Measurements from ENCODE around the gene MAEA. TPM values are rescaled to one million over a fixed set of nuclear protein-coding genes. Genes with fewer than 3 reads are reported as not detected.
A peak's percentile ranks its signal among the peaks of the same experiment; 100 is the strongest.
"Not testable (repeated sequence)": the region's sequence is repeated elsewhere in the genome, so short reads cannot be mapped to it uniquely, and the experiment has no call there.

MAEA gene
- polyA plus RNA-seq, 1 donor from 2014 or later = 67.1 TPM

DNA sequence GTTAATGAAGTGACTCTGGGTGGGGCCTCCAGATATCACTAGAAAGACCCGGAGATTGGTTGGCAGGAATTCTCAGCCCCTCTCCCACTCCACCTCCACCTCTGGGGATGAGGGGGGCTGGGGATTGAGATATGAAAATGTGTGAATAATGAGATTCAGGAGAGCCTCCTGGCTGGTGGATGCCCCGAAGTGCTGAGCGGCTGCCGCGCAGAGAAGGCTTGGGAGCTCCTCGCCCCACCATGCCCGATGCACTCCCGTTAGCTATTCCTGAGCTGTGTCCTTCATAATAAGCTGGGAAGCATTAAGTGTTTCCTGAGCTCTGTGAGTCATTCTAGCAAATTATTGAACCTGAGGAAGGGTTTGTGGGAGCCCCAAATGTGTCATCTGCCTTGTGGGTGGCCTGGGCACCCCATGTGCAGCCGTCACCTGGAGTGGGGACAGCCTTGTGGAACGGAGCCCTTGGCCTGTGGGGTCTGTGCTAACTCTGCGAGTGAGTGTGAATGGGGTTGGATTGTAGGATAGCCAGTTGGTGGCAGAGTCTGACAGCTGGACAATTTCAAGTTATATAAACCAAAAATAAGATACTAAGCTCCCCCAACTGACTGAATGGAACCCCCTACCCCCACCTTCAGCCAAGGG lies 4.4 kb upstream of the MAEA start:
- H3K36me3 Mint-ChIP-seq = no peaks in the 10 kb centered on the region
- peak overlapping the region in 1 of 4 donors; percentile 43 for H3K4me3 Mint-ChIP-seq
- H3K27me3 Mint-ChIP-seq = no peaks in the 10 kb centered on the region
- H3K27ac Mint-ChIP-seq = peak overlapping the region in 2 of 3 donors; percentile 31 to 60
- peaks cover 0 to 4% (median 2%) of the 10 kb centered on the region in 3 donors for H3K4me1 Mint-ChIP-seq
- H3K9me3 Mint-ChIP-seq = peaks cover 3 to 4% (median 3%) of the 10 kb centered on the region in 3 donors

DNA sequence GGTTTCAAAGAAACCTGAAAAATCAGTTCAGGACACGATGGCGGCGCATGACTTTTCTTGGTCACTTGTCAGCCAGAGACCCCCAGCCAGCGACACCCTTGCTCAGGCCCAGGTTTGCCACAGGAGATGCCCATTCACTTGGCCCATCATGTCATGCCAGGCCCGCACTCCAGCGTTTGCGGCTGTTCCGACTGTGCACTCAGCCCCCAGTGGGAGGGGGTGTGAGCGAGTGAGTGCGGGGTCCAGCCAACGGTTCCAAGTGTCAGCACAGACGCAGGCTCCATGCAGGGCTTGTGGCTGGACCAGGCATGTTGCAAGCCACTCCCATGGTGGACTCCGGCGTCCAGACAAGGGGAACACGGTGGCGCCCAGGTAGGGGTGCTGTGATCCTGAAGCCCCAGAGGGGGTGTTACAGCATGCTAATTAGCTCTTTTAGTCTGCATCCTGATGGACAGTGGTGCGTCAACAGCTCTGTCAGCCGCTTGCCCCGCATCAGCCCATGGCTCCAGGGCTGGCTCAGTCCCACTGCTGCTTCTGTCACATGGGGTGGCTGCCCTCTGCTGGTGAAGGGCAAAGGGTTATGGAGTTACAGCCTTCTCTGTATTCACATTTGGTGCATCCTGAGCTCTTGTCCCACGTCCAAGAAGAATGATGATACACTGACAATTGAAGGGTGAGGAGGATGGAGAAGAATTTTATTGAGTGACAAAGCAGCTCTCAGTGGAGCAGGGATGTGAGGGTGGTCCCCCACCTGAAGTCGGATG lies 3.7 kb upstream of the MAEA start:
- Mint-ChIP-seq H3K4me3 (peak overlapping the region in 1 of 4 donors; percentile 30), H3K4me1 (peaks cover 6 to 11% (median 9%) of the 10 kb centered on the region in 3 donors), H3K27me3 (no peaks in the 10 kb centered on the region), H3K36me3 (no peaks in the 10 kb centered on the region), H3K27ac (peak overlapping the region in 1 of 3 donors; percentile 46), H3K9me3 (peaks cover 3 to 4% (median 3%) of the 10 kb centered on the region in 3 donors)

DNA sequence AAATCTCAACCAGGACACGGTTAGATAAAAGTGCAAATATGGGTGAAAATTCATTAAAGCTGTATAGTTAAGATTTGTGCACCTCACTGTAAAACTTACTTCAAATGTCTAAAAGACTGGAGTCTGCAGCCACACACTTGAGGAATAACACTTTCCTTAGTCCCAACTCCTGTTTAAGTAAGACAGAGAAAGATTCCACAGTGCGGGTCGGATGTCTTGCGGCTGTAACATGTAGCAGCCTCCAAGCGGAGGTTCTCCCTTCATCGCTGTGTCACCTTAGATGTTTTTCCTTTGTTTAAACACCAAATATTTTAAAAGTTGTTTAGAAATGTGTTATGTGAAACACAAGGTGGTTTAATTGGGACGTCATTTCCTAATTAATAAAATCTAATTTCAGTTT lies 905 bp upstream of the MAEA start:
- peaks cover 3 to 4% (median 3%) of the 10 kb centered on the region in 3 donors for H3K9me3 Mint-ChIP-seq
- peak overlapping the region; percentile 83 to 96 (median 88) for H3K4me3 Mint-ChIP-seq
- H3K27ac Mint-ChIP-seq = peak overlapping the region; percentile 25 to 91 (median 78)
- peaks cover 26 to 28% (median 28%) of the 10 kb centered on the region in 3 donors for H3K4me1 Mint-ChIP-seq
- H3K36me3 Mint-ChIP-seq = no peaks in the 10 kb centered on the region
- H3K27me3 Mint-ChIP-seq = no peaks in the 10 kb centered on the region

DNA sequence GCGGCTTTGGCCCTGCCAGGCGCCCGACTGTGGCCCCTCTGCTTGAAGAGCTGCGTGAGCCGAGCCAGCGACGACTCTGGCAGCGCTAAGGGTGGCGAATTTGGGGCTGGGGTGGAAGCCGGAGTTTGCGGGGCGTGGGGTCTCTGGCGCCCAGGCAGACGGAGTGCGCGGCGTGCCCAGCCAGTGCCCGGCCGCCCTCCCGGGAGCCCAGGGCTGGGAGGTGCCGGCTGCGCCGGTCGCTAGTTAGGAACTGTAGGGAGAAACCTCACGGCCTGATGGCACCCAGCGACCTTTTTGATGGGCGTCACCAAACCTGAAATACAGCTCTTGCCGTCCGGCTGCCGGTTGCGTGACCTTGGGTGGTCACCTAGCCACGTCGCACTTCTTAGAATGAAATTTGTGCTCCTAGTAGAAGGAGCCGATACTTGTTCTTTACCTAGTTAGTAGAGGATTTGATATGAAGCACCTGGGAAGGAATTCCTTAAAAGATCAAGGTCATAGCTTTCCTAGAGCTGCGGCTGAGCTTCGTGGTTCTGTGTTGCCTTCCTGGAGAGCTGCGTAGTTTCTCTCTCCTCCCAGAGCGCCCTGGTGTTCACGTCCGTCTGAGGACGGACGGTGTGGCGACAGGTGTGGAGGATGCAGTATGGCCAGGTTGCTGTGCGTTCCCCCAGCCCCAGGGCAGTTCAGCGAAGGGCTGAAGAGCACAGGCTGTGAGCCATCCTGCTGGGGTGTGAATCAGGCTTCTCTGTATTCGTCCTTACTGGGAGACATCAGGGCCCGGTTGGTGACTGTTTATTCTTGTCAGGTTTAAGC lies 680 bp downstream of the MAEA start:
- peaks cover 28 to 33% (median 29%) of the 10 kb centered on the region in 3 donors for H3K4me1 Mint-ChIP-seq
- no peaks in the 10 kb centered on the region for H3K27me3 Mint-ChIP-seq
- no peaks in the 10 kb centered on the region for H3K36me3 Mint-ChIP-seq
- H3K4me3 Mint-ChIP-seq = peak overlapping the region; percentile 83 to 96 (median 94)
- peaks cover 3 to 4% (median 3%) of the 10 kb centered on the region in 3 donors for H3K9me3 Mint-ChIP-seq
- H3K27ac Mint-ChIP-seq = peak overlapping the region; percentile 91 to 95 (median 94)

DNA sequence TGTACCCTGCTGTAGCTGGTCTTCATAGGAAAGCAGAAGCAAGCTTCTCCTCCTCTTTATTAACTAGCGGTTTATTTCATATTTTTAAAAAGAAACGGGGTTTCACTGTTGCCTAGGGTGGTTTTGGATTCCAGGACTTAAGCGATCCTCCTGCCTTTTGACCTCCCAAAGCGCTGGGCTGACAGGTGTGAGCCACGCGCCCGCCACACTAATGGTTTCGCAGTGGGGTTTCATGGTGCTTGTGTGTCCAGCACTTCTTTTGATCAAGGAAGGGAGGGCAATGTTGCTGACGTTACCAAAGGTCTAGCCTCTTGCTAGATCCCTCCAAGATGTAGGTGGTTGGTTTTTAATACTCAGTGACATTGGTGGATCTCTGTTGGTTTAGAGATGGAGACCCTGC lies 1.4 kb downstream of the MAEA start:
- Mint-ChIP-seq H3K27ac (peak overlapping the region; percentile 63 to 95 (median 91)), H3K9me3 (peaks cover 2 to 4% (median 3%) of the 10 kb centered on the region in 3 donors), H3K36me3 (no peaks in the 10 kb centered on the region), H3K27me3 (no peaks in the 10 kb centered on the region), H3K4me3 (peak overlapping the region; percentile 83 to 96 (median 94)), H3K4me1 (peaks cover 28 to 33% (median 28%) of the 10 kb centered on the region in 3 donors)

DNA sequence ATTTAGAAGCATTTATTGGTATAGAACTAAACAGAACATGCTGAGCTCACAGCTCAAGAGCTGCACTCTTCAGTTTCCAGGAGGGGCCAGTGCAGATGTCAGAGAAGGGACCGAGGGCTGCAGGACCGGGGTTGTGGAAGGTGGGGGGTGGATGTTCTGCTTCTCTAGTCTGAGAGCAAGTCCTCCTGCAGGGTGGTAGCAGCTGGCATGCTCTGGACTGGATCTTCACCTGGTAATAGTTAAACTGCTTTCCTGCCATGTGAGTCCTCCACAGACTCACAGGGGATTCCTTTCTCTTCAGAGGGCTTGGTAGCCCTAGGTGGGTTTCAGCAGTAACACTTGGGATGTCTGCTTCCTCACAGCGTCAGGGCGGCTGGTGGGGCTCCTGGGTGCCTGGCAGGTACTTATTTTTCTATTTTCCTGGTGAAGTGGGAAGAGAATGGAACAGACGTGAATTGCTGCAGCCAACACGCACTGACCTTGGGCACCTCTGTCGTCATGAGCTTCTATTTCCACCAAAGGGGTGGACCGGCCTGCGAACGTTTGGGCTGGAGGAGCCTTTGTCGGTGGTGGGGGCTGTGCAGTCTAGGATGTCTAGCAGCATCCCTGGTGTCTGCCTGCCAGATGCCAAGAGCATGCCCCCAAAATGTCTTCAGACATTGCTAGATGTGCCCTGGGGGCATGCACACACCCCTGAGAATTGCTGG lies 2.5 kb downstream of the MAEA start:
- no peaks in the 10 kb centered on the region for H3K9me3 Mint-ChIP-seq
- no peaks in the 10 kb centered on the region for H3K36me3 Mint-ChIP-seq
- peak overlapping the region in 2 of 3 donors; percentile 91 to 95 for H3K27ac Mint-ChIP-seq
- peak overlapping the region in 3 of 4 donors; percentile 75 to 96 (median 76) for H3K4me3 Mint-ChIP-seq
- H3K4me1 Mint-ChIP-seq = peaks cover 27 to 36% (median 28%) of the 10 kb centered on the region in 3 donors
- H3K27me3 Mint-ChIP-seq = no peaks in the 10 kb centered on the region

DNA sequence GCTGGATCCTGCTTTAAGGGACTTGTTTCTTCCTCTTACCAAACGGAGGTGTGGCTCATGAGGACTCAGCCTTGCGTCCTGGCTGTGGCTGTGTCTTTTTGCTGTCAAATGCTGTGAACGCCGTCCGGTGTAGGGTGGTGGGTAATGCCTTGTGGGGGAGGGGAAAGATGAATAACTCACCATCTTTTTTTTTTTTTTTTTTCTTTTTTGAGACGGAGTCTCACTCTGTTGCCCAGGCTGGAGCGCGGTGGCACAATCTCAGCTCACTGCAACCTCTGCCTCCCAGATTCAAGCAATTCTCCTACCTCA lies 3.0 kb downstream of the MAEA start:
- Mint-ChIP-seq H3K4me1 (peaks cover 27 to 36% (median 28%) of the 10 kb centered on the region in 3 donors), H3K4me3 (peak overlapping the region in 3 of 4 donors; percentile 21 to 96 (median 76))
- not testable (repeated sequence) for H3K27ac Mint-ChIP-seq

DNA sequence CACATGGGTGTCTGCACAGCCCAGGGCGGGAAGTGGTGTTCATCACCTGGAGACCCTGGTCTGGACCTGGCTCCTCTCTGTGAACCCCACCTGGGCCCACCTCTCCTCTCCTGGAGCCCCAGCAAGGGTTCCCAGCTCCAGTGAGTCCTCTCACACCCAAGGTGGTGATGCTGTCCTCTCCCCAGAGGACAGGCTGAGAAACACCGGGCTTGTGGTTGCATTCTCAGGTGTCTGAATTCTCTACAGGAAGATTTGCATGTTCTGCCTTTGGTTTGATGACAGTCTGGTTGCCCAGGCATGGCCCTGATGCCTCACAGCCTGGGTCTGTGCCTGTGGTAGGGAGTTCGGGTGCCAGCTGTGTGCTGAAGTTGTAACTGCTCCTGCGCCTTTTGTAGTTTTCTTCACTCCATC lies 3.8 kb downstream of the MAEA start:
- peaks cover 27 to 34% (median 28%) of the 10 kb centered on the region in 3 donors for H3K4me1 Mint-ChIP-seq
- H3K27ac Mint-ChIP-seq = peak overlapping the region; percentile 73 to 95 (median 92)
- H3K27me3 Mint-ChIP-seq = no peaks in the 10 kb centered on the region
- no peaks in the 10 kb centered on the region for H3K9me3 Mint-ChIP-seq
- peak overlapping the region in 3 of 4 donors; percentile 61 to 78 (median 67) for H3K4me3 Mint-ChIP-seq
- H3K36me3 Mint-ChIP-seq = no peaks in the 10 kb centered on the region

More for the DNA sequence above, 3.0 kb downstream of the MAEA start:
- H3K36me3 Mint-ChIP-seq, H3K9me3 Mint-ChIP-seq, H3K27me3 Mint-ChIP-seq: not testable (repeated sequence)

DNA sequence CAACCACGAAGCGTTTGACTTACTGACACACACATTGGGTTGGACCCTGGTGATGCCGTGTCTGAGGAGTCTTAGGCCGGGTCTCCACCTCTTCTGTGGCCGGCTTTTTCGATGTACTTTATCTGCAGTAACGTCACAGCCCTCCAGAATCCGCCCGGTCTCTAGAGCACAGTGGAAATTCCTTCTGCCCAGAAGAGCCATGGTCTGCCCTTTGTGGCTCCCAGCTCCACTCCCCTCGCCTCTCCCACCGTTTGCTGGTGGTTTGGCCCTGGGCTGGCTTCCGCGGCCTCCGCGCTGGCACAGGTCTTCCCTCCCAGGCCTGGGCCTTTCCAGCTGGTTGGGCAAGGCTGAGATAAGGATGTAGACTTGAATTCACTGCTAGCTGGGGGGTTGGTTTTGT lies 4.3 kb downstream of the MAEA start:
- Mint-ChIP-seq H3K4me1 (peaks cover 27 to 34% (median 28%) of the 10 kb centered on the region in 3 donors), H3K4me3 (peak overlapping the region in 2 of 4 donors; percentile 61 to 67), H3K27ac (peak overlapping the region; percentile 73 to 95 (median 92)), H3K36me3 (no peaks in the 10 kb centered on the region), H3K27me3 (no peaks in the 10 kb centered on the region), H3K9me3 (no peaks in the 10 kb centered on the region)

DNA sequence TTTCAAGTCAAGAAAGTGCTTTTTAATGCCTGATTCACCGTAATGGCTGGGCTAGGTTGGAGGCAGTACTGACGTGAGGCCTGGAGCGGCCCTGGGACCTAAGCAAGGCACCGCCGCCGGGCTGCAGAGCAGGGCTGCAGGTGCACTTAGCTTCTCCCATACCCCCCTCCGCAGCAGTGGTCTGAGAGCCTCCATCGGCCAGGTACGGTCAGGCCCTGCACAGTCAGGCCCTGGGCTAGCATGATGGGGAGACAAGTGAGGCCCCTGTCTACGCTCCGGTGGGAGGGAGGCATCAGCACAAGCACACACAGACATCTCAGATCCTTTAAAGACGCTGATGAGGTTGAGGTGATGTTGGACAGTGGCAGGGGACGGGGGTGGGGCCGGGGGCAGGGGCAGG lies 4.7 kb downstream of the MAEA start:
- Mint-ChIP-seq H3K36me3 (no peaks in the 10 kb centered on the region), H3K27me3 (no peaks in the 10 kb centered on the region), H3K27ac (no peak overlapping the region), H3K4me3 (peak overlapping the region in 2 of 4 donors; percentile 41 to 47), H3K9me3 (no peaks in the 10 kb centered on the region), H3K4me1 (peaks cover 27 to 37% (median 28%) of the 10 kb centered on the region in 3 donors)

DNA sequence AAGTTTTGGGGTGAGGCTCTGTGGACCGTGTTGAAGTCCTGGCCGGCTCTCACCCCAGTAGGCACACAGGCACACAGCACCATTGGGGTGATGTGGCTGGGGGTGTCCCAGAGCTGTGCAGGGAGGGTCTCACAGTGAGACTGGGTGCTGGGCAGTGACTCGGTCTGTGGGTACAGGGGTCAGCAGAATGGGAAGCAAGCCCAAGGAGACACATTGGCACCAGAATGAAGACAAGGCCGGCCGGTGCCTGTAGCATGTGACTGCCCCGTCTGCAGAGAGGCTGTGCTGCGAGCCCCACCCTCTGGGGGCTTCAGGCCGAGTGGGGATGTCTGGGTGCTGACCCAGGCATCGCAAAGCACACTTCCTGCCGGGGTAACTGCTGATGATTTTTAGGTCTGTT lies 5.2 kb downstream of the MAEA start:
- no peaks in the 10 kb centered on the region for H3K36me3 Mint-ChIP-seq
- no peaks in the 10 kb centered on the region for H3K9me3 Mint-ChIP-seq
- H3K27me3 Mint-ChIP-seq = no peaks in the 10 kb centered on the region
- H3K4me3 Mint-ChIP-seq = peak overlapping the region in 3 of 4 donors; percentile 38 to 49 (median 47)
- peaks cover 27 to 39% (median 28%) of the 10 kb centered on the region in 3 donors for H3K4me1 Mint-ChIP-seq
- peak overlapping the region in 1 of 3 donors; percentile 18 for H3K27ac Mint-ChIP-seq

DNA sequence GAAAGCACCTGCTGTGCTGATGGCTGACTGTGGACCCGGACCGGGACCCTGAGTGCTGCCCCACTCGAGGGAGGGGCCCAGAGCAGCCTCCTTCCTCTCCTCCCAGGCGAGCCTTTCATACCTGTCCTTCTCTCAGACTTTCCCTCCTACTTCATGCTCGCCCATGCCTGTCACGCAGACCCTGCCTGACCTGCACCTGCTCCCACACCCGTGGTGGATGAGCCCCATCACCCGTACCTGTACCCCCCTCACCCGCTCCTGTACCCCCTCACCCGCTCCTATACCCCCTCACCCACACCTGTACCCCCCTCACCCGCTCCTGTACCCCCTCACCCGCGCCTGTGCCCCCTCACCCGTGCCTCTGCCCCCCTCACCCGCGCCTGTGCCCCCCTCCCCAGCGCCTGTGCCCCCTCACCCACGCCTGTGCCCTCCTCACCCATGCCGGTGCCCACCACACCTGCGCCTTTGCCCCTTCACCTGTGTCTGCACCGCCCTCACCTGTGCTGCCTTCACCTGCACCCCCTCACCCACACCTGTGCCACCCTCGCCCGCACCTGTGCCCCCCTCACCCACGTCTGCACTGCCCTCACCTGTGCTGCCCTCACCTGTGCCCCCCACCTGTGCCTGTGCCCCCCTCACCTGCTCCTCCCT lies 5.8 kb downstream of the MAEA start:
- H3K27ac Mint-ChIP-seq = no peak overlapping the region
- H3K36me3 Mint-ChIP-seq = no peaks in the 10 kb centered on the region
- H3K9me3 Mint-ChIP-seq = no peaks in the 10 kb centered on the region
- peaks cover 24 to 36% (median 26%) of the 10 kb centered on the region in 3 donors for H3K4me1 Mint-ChIP-seq
- no peaks in the 10 kb centered on the region for H3K27me3 Mint-ChIP-seq
- H3K4me3 Mint-ChIP-seq = peak overlapping the region in 2 of 4 donors; percentile 38 to 49

DNA sequence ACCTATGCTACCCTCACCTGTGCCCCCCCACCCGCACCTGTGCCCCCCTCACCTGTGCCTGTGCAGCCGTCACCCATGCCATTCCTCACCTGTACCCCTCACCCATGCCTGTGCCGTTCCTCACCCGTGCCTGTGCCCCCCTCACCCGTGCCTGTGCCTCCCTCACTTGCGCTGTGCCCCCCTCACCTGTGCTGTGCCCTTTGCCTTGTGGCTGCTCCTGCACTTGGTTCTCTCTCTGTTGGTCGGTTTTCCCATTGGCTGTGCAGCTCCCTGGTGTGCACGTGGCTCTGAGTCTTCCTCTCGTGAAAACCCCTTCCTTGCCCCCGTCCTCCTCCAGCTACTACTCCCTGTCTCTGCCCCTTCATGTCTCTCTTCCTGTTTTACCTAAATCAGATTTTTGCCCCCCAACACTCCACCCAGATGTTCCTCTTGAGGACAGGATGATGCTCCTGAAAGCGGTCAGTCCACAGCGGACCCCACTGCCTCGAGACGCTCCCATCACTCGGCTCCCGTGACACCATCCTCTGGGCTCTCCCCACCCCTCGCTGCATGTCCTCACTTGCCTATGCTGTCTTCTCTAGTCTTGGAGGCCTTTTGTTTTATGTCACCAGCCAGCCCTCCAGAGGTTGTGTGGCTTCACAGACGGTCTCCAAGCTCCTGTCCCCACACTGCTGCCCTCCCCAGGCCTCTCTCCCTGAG lies 6.8 kb downstream of the MAEA start:
- Mint-ChIP-seq H3K4me3 (peak overlapping the region in 1 of 4 donors; percentile 67), H3K27ac (peak overlapping the region in 1 of 3 donors; percentile 64), H3K9me3 (no peaks in the 10 kb centered on the region), H3K27me3 (no peaks in the 10 kb centered on the region), H3K4me1 (peaks cover 15 to 30% (median 17%) of the 10 kb centered on the region in 3 donors), H3K36me3 (no peaks in the 10 kb centered on the region)

All from IgD-negative memory B cell (primary cell).